Neural cell (in vitro differentiated cells): ENCODE measurements around the gene SNUPN. TPM values are rescaled to one million over a fixed set of nuclear protein-coding genes. Genes with fewer than 3 reads are reported as not detected.
"Not testable (repeated sequence)": the region's sequence is repeated elsewhere in the genome, so short reads cannot be mapped to it uniquely, and the experiment has no call there.

Experiments used
- H2AFZ ChIP-seq: fragments of 200-600, 300-800 bp; sonication (generic), shearing (Covaris generic); 2 replicates; pipeline ENCODE4 v1.6.0; 2014; ENCODE audit warnings: low read depth, mild to moderate bottlenecking, antibody characterized with exemption, low read length, moderate library complexity
- H3F3A ChIP-seq: fragments of 200-600 bp; shearing (Covaris generic); 2 replicates; pipeline ENCODE4 v1.6.1; 2016; ENCODE audit warnings: mild to moderate bottlenecking, moderate library complexity, mixed read lengths, antibody characterized with exemption, low read length; ENCODE audit not compliant: insufficient read depth, poor library complexity, severe bottlenecking
- H3K27ac ChIP-seq: fragments of 200-600, 300-800 bp; sonication (generic), shearing (Covaris generic); 2 replicates; pipeline ENCODE4 v1.5.1; 2014; ENCODE audit warnings: mild to moderate bottlenecking, low read length, moderate library complexity
- H3K27me3 ChIP-seq: fragments of 300-800, 200-600 bp; sonication (generic), shearing (Covaris generic); 2 replicates; pipeline ENCODE4 v1.6.0; 2014; ENCODE audit warnings: mild to moderate bottlenecking, low read depth, low read length, moderate library complexity; ENCODE audit not compliant: insufficient read depth
- H3K36me3 ChIP-seq: fragments of 300-800, 200-600 bp; sonication (generic), shearing (Covaris generic); 2 replicates; pipeline ENCODE4 v1.5.1; 2014; ENCODE audit warnings: mild to moderate bottlenecking, antibody characterized with exemption, low read length, moderate library complexity; ENCODE audit not compliant: insufficient read depth
- H3K4me2 ChIP-seq: fragments of 300-800, 200-600 bp; sonication (generic), shearing (Covaris generic); 2 replicates; pipeline ENCODE4 v1.6.0; 2014; ENCODE audit warnings: mild to moderate bottlenecking, low read length
- H3K4me3 ChIP-seq: fragments of 300-800, 200-600 bp; sonication (generic), shearing (Covaris generic); 2 replicates; pipeline ENCODE4 v1.5.1; 2014; ENCODE audit warnings: mild to moderate bottlenecking, low read length, moderate library complexity
- H3K79me2 ChIP-seq: fragments of 200-600 bp; shearing (Covaris generic); replicated peaks from 2 replicates; pipeline ENCODE4 v1.6.0; 2014; ENCODE audit warnings: mild to moderate bottlenecking, low read length, moderate library complexity; ENCODE audit not compliant: insufficient read depth
- H3K9ac ChIP-seq: fragments of 300-800, 200-600 bp; sonication (generic), shearing (Covaris generic); 2 replicates; pipeline ENCODE4 v1.6.1; 2016; ENCODE audit warnings: mild to moderate bottlenecking, low read length, mixed read lengths
- H3K9me2 ChIP-seq: fragments of 200-600 bp; shearing (Covaris generic); 2 replicates; pipeline ENCODE4 v1.6.1; 2016; ENCODE audit warnings: mild to moderate bottlenecking, low read length, mixed read lengths; ENCODE audit not compliant: insufficient read depth
- H3K9me3 ChIP-seq: fragments of 200-600, 300-800 bp; sonication (generic), shearing (Covaris generic); 2 replicates; pipeline ENCODE4 v1.6.1; 2016; ENCODE audit warnings: mild to moderate bottlenecking, mixed run types, low read length, moderate library complexity, mixed read lengths
- H4K20me1 ChIP-seq: fragments of 200-600 bp; shearing (Covaris generic); 2 replicates; pipeline ENCODE4 v1.6.1; 2016; ENCODE audit warnings: mild to moderate bottlenecking, mixed run types; ENCODE audit not compliant: insufficient read depth
- CTCF ChIP-seq: fragments of 450-650 bp; IDR thresholded peaks from 2 replicates; pipeline ENCODE4 v1.5.1; 2014; ENCODE audit warnings: antibody characterized with exemption, mild to moderate bottlenecking, moderate library complexity; ENCODE audit not compliant: poor library complexity, severe bottlenecking
- EP300 ChIP-seq: fragments of 450-650 bp; conservative IDR thresholded peaks from 2 replicates; pipeline ENCODE4 v1.6.1; 2014; ENCODE audit warnings: antibody characterized with exemption, mild to moderate bottlenecking, moderate library complexity; ENCODE audit not compliant: poor library complexity, severe bottlenecking
- EZH2 ChIP-seq: fragments of 200-600, 300-800 bp; shearing (Covaris generic), sonication (generic); IDR thresholded peaks from 2 replicates; pipeline ENCODE4 v1.6.1; 2014; ENCODE audit warnings: antibody characterized with exemption, low read length, borderline replicate concordance, mild to moderate bottlenecking; ENCODE audit not compliant: insufficient read depth, poor library complexity, severe bottlenecking
- MXI1 ChIP-seq: fragments of 450-650 bp; conservative IDR thresholded peaks from 2 replicates; pipeline ENCODE4 v1.6.1; 2014; ENCODE audit warnings: antibody characterized with exemption, mild to moderate bottlenecking; ENCODE audit not compliant: poor library complexity, severe bottlenecking
- POLR2AphosphoS5 ChIP-seq: IDR thresholded peaks from 2 replicates; pipeline ENCODE4 v1.6.1; 2012
- RAD21 ChIP-seq: fragments of 450-650 bp; conservative IDR thresholded peaks from 2 replicates; pipeline ENCODE4 v1.6.1; 2014; ENCODE audit warnings: antibody characterized with exemption, mild to moderate bottlenecking, moderate library complexity
- REST ChIP-seq: IDR thresholded peaks from 2 replicates; pipeline ENCODE4 v1.6.1; 2012; ENCODE audit warnings: borderline replicate concordance
- SMC3 ChIP-seq: fragments of 450-650 bp; conservative IDR thresholded peaks from 2 replicates; pipeline ENCODE4 v1.6.1; 2014; ENCODE audit warnings: antibody characterized with exemption, mild to moderate bottlenecking, moderate library complexity; ENCODE audit not compliant: poor library complexity
- TAF1 ChIP-seq: IDR thresholded peaks from 2 replicates; pipeline ENCODE4 v1.6.1; 2012; ENCODE audit warnings: low read depth
- polyA plus RNA-seq: library from polyadenylated mRNA; depleted of rRNA; stranded (reverse); fragments of >200 nt; gene quantifications from 2 replicates; pipeline ENCODE4 v1.2.3, GENCODE V29; 2014

The SNUPN gene
- polyA plus RNA-seq, 1 donor from 2014 or later = 19.0 TPM

- Histone ChIP-seq H3K79me2 (peaks cover 23% of the 10 kb centered on the region), H3K4me3 (no peak overlapping the region), H3K9me2 (no peaks in the 10 kb centered on the region), H3K27ac (no peak overlapping the region), H2AFZ (no peak overlapping the region), H4K20me1 (no peaks in the 10 kb centered on the region), H3F3A (no peaks in the 10 kb centered on the region), H3K27me3 (no peaks in the 10 kb centered on the region), H3K4me2 (no peak overlapping the region), H3K9me3 (no peaks in the 10 kb centered on the region), H3K36me3 (no peaks in the 10 kb centered on the region), H3K9ac (no peak overlapping the region)
- TF ChIP-seq REST (no peak), TAF1 (no peak), SMC3 (no peak)
Observed at GRCh38 chr15:75561888-75562287, 63.6 kb downstream of the SNUPN start.

- H4K20me1 ChIP-seq, H3F3A ChIP-seq, H3K4me3 ChIP-seq, H3K36me3 ChIP-seq, H3K9me2 ChIP-seq, H3K9me3 ChIP-seq, H3K9ac ChIP-seq, H3K27me3 ChIP-seq, H3K4me2 ChIP-seq, H2AFZ ChIP-seq, H3K27ac ChIP-seq: not testable (repeated sequence)
- peaks cover 20% of the 10 kb centered on the region for H3K79me2 ChIP-seq
Observed at GRCh38 chr15:75559360-75559759, 66.2 kb downstream of the SNUPN start.

GRCh38 chr15:75558955-75559354, 66.6 kb downstream of the SNUPN start:
- not testable (repeated sequence) for H3K4me3 ChIP-seq, H3K9me2 ChIP-seq, H3K27ac ChIP-seq, H3K9ac ChIP-seq, H3K27me3 ChIP-seq, H2AFZ ChIP-seq, H3K4me2 ChIP-seq, H4K20me1 ChIP-seq, H3K9me3 ChIP-seq, H3F3A ChIP-seq, H3K36me3 ChIP-seq
- H3K79me2 ChIP-seq = peaks cover 20% of the 10 kb centered on the region

- no peak overlapping the region for H3K27ac ChIP-seq
- no peaks in the 10 kb centered on the region for H3K9me3 ChIP-seq
- no peaks in the 10 kb centered on the region for H3K9me2 ChIP-seq
- H3K9ac ChIP-seq = no peak overlapping the region
- H3K4me3 ChIP-seq = no peak overlapping the region
- H3K79me2 ChIP-seq = peaks cover 11% of the 10 kb centered on the region
- H3F3A ChIP-seq = no peaks in the 10 kb centered on the region
- TF ChIP-seq CTCF (no peak), SMC3 (no peak), TAF1 (no peak), EZH2 (no peak), RAD21 (no peak), EP300 (no peak), REST (no peak), MXI1 (no peak), POLR2AphosphoS5 (no peak)
- no peaks in the 10 kb centered on the region for H3K27me3 ChIP-seq
- H3K4me2 ChIP-seq = no peak overlapping the region
- H2AFZ ChIP-seq = no peak overlapping the region
- no peaks in the 10 kb centered on the region for H4K20me1 ChIP-seq
- no peaks in the 10 kb centered on the region for H3K36me3 ChIP-seq
Observed at GRCh38 chr15:75554717-75555116, 70.8 kb downstream of the SNUPN start.
